Keratinocyte (primary cell): Measurements from ENCODE around the gene AGAP1.

Experiments
- CTCF ChIP-seq, 3 experiments: IDR thresholded peaks in 1 of 3; conservative IDR thresholded peaks in 1 of 3; optimal IDR thresholded peaks in 1 of 3; 2 replicates in 2 of 3; 3 replicates in 1 of 3; pipeline versions ENCODE3 to v1.5.1; 2011; ENCODE audit warnings: low read length in 3 of 3, mild to moderate bottlenecking in 3 of 3, moderate library complexity in 2 of 3, control low read depth in 1 of 3, inconsistent platforms in 1 of 3; ENCODE audit not compliant: insufficient read depth in 2 of 3; ENCODE audit errors: extremely low read depth in 1 of 3
- EZH2 ChIP-seq: IDR thresholded peaks from one replicate; pipeline ENCODE4 v1.6.1; 2012; ENCODE audit warnings: inconsistent platforms, mild to moderate bottlenecking, low read length, moderate library complexity

- TF ChIP-seq CTCF (optimal IDR thresholded peaks at IDR 0.05 in 1 of 3, IDR thresholded peaks at IDR 0.05 in 1 of 3, conservative IDR thresholded peaks at IDR 0.05 in 1 of 3; ENCODE audit: extremely low read depth in 1 of 3, insufficient read depth in 2 of 3, low read length in 3 of 3) (no peak), EZH2 (no peak)
Measured at GRCh38 chr2:235449568-235449967, 44.3 kb upstream of the AGAP1 start.
